SK-N-MC (cell line): ENCODE results near the gene NACC2.

Experiments used
- DNase-seq: peaks from one replicate; pipeline ENCODE4 v3.0.0-alpha.2; 2011; ENCODE audit warnings: low read depth, low spot score
- H3K27ac ChIP-seq: fragments of 200-600 bp; sonication (generic); 2 replicates; pipeline ENCODE4 v1.5.1; 2016; ENCODE audit warnings: mixed run types
- H3K36me3 ChIP-seq: fragments of 200-600 bp; sonication (generic); 2 replicates; pipeline ENCODE4 v1.6.1; 2017; ENCODE audit warnings: antibody characterized with exemption, low read length, mixed read lengths; ENCODE audit not compliant: insufficient read depth
- H3K4me3 ChIP-seq: fragments of 200-600 bp; sonication (generic); 2 replicates; pipeline ENCODE4 v1.5.1; 2016
- H3K9ac ChIP-seq: fragments of 200-600 bp; sonication (generic); 2 replicates; pipeline ENCODE4 v1.8.0; 2017; ENCODE audit warnings: mixed run types, mixed read lengths; ENCODE audit not compliant: insufficient read length
- H3K9me3 ChIP-seq: fragments of 200-600 bp; sonication (generic); 2 replicates; pipeline ENCODE4 v1.6.1; 2017; ENCODE audit warnings: low read depth, mild to moderate bottlenecking, antibody characterized with exemption, low read length, moderate library complexity, mixed read lengths
- EZH2 ChIP-seq: fragments of 200-600 bp; sonication (generic); IDR thresholded peaks from one replicate; pipeline ENCODE4 v1.6.1; 2017; ENCODE audit warnings: antibody characterized with exemption
- FOXP2 ChIP-seq: optimal IDR thresholded peaks from 2 replicates; pipeline ENCODE3; 2011; ENCODE audit warnings: mild to moderate bottlenecking, moderate library complexity; ENCODE audit not compliant: insufficient read depth; ENCODE audit errors: extremely low read length, control extremely low read depth
- POLR2AphosphoS5 ChIP-seq: IDR thresholded peaks from 2 replicates; pipeline ENCODE4 v1.6.1; 2012; ENCODE audit warnings: mild to moderate bottlenecking, low read depth, low read length, borderline replicate concordance

NACC2 gene

GRCh38 chr9:136132512-136133050 is 37.5 kb upstream of the NACC2 start:
- Histone ChIP-seq H3K36me3 (no peaks in the 10 kb centered on the region), H3K27ac (no peak overlapping the region)
- no peak for DNase-seq

GRCh38 chr9:136131629-136132511 is 36.8 kb upstream of the NACC2 start:
- H3K4me3 ChIP-seq = no peak overlapping the region
- no peaks in the 10 kb centered on the region for H3K9me3 ChIP-seq
- no peaks in the 10 kb centered on the region for H3K36me3 ChIP-seq
- DNase-seq = no peak
- no peak overlapping the region for H3K27ac ChIP-seq
- TF ChIP-seq POLR2AphosphoS5 (no peak), FOXP2 (no peak), EZH2 (no peak)
- H3K9ac ChIP-seq = no peak overlapping the region

More at GRCh38 chr9:136132512-136133050, 37.5 kb upstream of the NACC2 start:
- Histone ChIP-seq H3K4me3 (no peak overlapping the region), H3K9ac (no peak overlapping the region), H3K9me3 (no peaks in the 10 kb centered on the region)
- TF ChIP-seq POLR2AphosphoS5 = no peak
- TF ChIP-seq EZH2 = no peak
- no peak for TF ChIP-seq FOXP2

- TF ChIP-seq FOXP2 (no peak), POLR2AphosphoS5 (no peak), EZH2 (no peak)
- DNase-seq = no peak
- Histone ChIP-seq H3K9me3 (no peaks in the 10 kb centered on the region), H3K9ac (no peak overlapping the region), H3K4me3 (no peak overlapping the region), H3K36me3 (no peaks in the 10 kb centered on the region), H3K27ac (no peak overlapping the region)
These were observed 34.1 kb upstream of the NACC2 start for GRCh38 chr9:136129176-136129575.

GRCh38 chr9:136128436-136128835 is 33.3 kb upstream of the NACC2 start:
- no peak for DNase-seq
- Histone ChIP-seq H3K36me3 (no peaks in the 10 kb centered on the region), H3K27ac (no peak overlapping the region), H3K4me3 (no peak overlapping the region), H3K9ac (no peak overlapping the region), H3K9me3 (no peaks in the 10 kb centered on the region)
- no peak for TF ChIP-seq EZH2
- no peak for TF ChIP-seq FOXP2
- no peak for TF ChIP-seq POLR2AphosphoS5

- Histone ChIP-seq H3K9ac (no peak overlapping the region), H3K27ac (no peak overlapping the region)
- TF ChIP-seq FOXP2 = no peak
- no peak for TF ChIP-seq POLR2AphosphoS5
- TF ChIP-seq EZH2 = no peak
These were observed 32.2 kb upstream of the NACC2 start for GRCh38 chr9:136127313-136127712.

GRCh38 chr9:136124976-136125692 is 30.0 kb upstream of the NACC2 start:
- Histone ChIP-seq H3K36me3 (no peaks in the 10 kb centered on the region), H3K9me3 (no peaks in the 10 kb centered on the region), H3K27ac (no peak overlapping the region), H3K9ac (no peak overlapping the region), H3K4me3 (no peak overlapping the region)
- DNase-seq = no peak
- TF ChIP-seq FOXP2 (no peak), POLR2AphosphoS5 (no peak), EZH2 (no peak)

More at GRCh38 chr9:136127313-136127712, 32.2 kb upstream of the NACC2 start:
- no peak overlapping the region for H3K4me3 ChIP-seq
- no peak for DNase-seq
- H3K9me3 ChIP-seq = no peaks in the 10 kb centered on the region
- no peaks in the 10 kb centered on the region for H3K36me3 ChIP-seq

GRCh38 chr9:136122425-136123383 is 27.6 kb upstream of the NACC2 start:
- DNase-seq = no peak
- Histone ChIP-seq H3K9me3 (no peaks in the 10 kb centered on the region), H3K36me3 (no peaks in the 10 kb centered on the region), H3K27ac (no peak overlapping the region), H3K4me3 (no peak overlapping the region), H3K9ac (no peak overlapping the region)
- TF ChIP-seq EZH2 = no peak
- no peak for TF ChIP-seq FOXP2
- no peak for TF ChIP-seq POLR2AphosphoS5
